CD4-positive, alpha-beta T cell treated with Interleukin-1 beta for 1 hour (primary cell): ENCODE results near the gene PLAAT4.
"Not testable (repeated sequence)": the region's sequence is repeated elsewhere in the genome, so short reads cannot be mapped to it uniquely, and the experiment has no call there.

Experiments used
- DNase-seq, 2 donors: peaks; one replicate each; pipeline ENCODE4 v3.0.0-alpha.2; 2020 to 2022

Gene PLAAT4

DNA sequence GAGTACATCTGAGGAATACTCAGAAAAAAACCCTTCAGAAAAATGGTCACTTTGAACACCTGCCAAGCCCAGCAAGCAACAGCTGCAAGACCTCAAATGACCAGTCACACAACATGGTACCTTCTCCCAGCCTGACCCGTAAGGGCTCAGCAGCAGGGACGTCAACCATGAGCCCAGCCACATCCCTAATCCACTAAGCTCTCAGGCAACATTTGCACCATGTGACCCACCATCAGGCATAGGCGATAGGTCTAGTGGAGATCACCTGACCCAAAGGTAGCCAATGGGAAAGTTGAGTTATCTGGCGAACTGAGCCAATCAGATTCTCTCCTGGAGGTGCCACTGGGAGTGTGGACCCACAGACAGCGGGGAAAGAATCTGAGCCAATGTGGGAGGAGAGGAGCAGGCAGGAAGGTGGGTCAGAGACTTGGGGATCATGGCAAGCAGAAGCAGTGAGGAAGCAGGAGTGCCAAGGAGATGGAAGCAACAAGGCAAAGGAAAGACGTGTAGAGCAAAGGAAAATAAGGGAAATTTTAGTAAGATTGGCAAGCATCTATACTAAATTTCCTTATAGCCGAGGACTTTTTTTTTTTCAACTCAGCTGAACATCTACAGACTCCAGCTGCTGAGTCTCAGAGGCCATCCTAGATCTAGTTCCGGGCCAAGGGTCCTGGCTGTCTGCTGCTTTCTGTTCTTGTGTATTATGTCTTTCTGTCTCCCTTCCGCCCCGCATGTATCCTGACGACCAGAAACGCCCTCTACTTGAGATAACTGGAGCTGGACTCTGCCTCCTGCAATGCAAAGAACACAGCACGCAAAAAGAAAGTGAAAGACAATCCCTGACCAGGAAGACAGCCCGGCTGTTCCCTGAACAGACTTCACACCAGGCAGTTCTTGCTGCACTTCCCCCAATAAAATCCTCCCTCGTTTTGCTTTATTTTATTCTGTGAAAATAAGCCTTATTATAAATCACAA is 37.6 kb downstream of the PLAAT4 start:
- peak; percentile 52 to 65 for DNase-seq

DNA sequence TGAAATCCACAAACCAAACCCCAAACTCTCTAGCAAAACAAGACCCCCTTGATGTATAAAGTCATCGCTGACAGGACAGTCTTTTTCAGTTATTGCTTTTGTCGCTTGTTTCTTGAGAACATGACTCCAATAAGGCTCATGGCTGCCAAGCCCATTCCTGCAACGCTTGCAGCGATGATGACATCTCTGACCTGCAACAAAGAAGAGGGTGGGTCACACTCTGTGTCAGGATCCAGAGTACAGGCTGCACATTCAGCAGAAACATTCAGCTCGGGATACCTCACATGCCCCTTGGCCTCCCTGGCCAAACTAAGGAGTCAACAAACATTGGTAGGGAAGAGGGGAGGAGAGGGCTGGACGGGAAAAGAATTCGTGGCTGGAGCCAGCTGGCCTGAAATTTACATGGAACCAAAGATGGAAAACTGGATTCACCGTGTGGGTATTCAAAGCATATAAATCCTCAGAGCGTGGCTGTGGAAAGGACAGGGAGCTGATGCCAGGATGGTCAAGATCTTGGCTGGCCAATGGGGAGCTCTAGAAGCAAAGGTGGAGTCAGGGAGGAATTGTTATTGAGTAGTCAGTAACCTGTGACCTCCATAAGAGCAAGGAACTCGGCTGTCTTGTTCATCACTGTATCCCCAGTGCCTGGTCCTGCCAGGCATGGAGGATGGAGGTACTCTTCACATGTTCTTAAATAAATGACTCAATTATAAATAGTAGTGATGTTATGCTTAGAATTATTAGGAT is 38.4 kb downstream of the PLAAT4 start:
- DNase-seq = no peak

GRCh38 chr11:63578882-63579281 is 42.3 kb downstream of the PLAAT4 start:
- DNase-seq = not testable (repeated sequence)

- not testable (repeated sequence) for DNase-seq
Measured at GRCh38 chr11:63581224-63581623, 44.6 kb downstream of the PLAAT4 start.

- DNase-seq = no peak
Measured at GRCh38 chr11:63583357-63583677, 46.7 kb downstream of the PLAAT4 start.

- DNase-seq = no peak
Measured at GRCh38 chr11:63586451-63587166, 50.0 kb downstream of the PLAAT4 start.

- DNase-seq = no peak
Measured at GRCh38 chr11:63589000-63589399, 52.4 kb downstream of the PLAAT4 start.

DNA sequence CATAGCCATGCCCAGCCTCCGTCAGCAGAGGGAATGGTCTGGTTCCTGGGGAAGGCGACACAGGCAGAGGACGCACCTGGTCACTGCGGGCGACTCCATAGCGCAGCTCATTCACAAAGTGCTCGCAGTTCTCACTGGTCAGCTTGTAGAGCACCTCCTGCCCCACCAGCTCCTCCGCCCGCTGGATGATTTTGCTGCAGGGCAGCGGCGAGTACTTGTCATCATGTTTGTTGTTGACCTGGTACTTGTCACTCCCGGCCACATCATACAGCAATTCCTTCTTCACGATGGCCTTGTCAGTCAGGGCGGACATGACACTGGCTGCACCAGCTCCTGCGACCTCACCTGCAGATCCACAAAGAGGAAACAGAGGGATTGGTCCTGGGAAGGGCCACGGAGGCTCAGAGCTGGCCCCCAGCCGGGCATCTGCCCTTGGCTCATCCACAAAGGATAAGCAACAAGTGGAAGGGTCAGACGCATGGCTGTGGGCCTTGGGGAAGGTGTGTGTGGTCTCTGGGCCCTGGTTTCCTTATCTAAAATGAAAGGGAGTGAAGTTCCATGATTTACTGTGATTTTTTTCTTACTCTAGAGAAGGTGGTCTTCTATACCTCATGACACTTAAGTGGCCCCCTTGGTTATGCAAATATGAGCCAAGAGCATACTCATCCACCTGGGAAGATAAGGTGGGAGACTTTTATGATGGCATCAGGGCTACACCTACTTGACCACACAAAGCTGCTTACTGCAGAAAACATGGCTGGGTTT is 53.6 kb downstream of the PLAAT4 start:
- no peak for DNase-seq

GRCh38 chr11:63592975-63593395 is 56.4 kb downstream of the PLAAT4 start:
- DNase-seq = no peak

DNA sequence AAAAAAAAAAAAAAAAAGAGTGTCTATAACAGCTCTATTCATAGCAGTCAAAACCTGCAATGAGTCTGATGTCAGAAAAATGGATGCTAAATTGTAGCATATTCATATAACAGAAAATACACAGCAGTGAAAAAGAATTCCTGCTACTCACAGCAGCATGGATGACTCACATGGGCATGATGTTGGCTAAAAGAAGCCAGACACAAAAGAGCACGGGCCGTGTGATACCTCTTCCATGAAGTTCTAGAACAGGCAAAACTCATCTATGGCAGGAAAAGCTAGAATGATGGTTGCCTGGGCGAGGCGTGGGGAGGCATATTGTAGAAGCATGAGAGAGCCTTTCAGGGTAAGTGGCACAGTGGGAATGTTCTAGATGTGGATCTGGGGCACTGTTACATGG is 58.7 kb downstream of the PLAAT4 start:
- no peak for DNase-seq
